IPS-20b (cell line): ENCODE measurements around the gene ASAP3.
"Not testable (repeated sequence)": the region's sequence is repeated elsewhere in the genome, so short reads cannot be mapped to it uniquely, and the experiment has no call there.

Experiments used
- H3K27ac ChIP-seq: one replicate; pipeline ENCODE4 v1.5.1; 2013; ENCODE audit warnings: low read length
- H3K27me3 ChIP-seq: 2 replicates; pipeline ENCODE4 v1.6.1; 2013; ENCODE audit warnings: mild to moderate bottlenecking, low read length, inconsistent platforms; ENCODE audit not compliant: insufficient read depth
- H3K36me3 ChIP-seq: 2 replicates; pipeline ENCODE4 v1.6.1; 2013; ENCODE audit warnings: low read depth, mild to moderate bottlenecking, inconsistent platforms, low read length, moderate library complexity; ENCODE audit not compliant: insufficient read depth
- H3K4me1 ChIP-seq: 2 replicates; pipeline ENCODE4 v1.6.1; 2013; ENCODE audit warnings: mild to moderate bottlenecking, control low read depth, inconsistent platforms, low read length, moderate library complexity; ENCODE audit not compliant: insufficient read depth
- H3K4me3 ChIP-seq: 2 replicates; pipeline ENCODE4 v1.5.1; 2013; ENCODE audit warnings: mild to moderate bottlenecking, low read length, inconsistent platforms
- H3K9ac ChIP-seq: 2 replicates; pipeline ENCODE4 v1.6.1; 2013; ENCODE audit warnings: low read depth, mild to moderate bottlenecking, inconsistent platforms, low read length, moderate library complexity
- H3K9me3 ChIP-seq: 2 replicates; pipeline ENCODE4 v1.6.1; 2013; ENCODE audit warnings: mild to moderate bottlenecking, low read depth, low read length, inconsistent platforms; ENCODE audit not compliant: insufficient read depth

ASAP3 gene

GRCh38 chr1:23506376-23507107 lies 22.6 kb upstream of the ASAP3 start:
- H3K9ac ChIP-seq: no peak overlapping the region
- H3K36me3 ChIP-seq: 0 out of 2 replicates have a peak, but pooled peaks cover 4% of the 10 kb centered on the region
- H3K4me3 ChIP-seq: no peak overlapping the region
- H3K27ac ChIP-seq: no peak overlapping the region
- no peaks in the 10 kb centered on the region for H3K4me1 ChIP-seq
- H3K9me3 ChIP-seq: no peaks in the 10 kb centered on the region
- no peaks in the 10 kb centered on the region for H3K27me3 ChIP-seq

DNA sequence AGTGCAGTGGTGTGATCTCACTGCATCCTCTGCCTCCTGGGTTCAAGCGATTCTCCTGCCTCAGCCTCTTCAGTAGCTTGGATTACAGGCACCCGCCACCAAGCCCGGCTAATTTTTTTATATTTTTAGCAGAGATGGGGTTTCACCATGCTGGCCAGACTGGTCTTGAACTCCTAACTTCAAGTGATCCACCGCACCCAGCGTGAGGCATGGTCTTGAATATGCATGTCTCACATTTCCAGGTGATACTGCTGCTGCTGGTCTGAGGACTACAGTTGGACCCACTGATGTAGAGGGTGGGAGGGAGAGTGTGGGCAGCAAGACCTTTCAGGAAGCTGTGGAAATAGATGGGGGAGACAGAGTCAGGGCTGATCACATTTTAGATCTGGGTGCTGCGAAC lies 21.9 kb upstream of the ASAP3 start:
- Histone ChIP-seq H3K9ac (no peak overlapping the region), H3K36me3 (0 out of 2 replicates have a peak, but pooled peaks cover under 1% of the 10 kb centered on the region), H3K27ac (no peak overlapping the region), H3K4me1 (no peaks in the 10 kb centered on the region), H3K4me3 (no peak overlapping the region), H3K27me3 (no peaks in the 10 kb centered on the region), H3K9me3 (no peaks in the 10 kb centered on the region)

DNA sequence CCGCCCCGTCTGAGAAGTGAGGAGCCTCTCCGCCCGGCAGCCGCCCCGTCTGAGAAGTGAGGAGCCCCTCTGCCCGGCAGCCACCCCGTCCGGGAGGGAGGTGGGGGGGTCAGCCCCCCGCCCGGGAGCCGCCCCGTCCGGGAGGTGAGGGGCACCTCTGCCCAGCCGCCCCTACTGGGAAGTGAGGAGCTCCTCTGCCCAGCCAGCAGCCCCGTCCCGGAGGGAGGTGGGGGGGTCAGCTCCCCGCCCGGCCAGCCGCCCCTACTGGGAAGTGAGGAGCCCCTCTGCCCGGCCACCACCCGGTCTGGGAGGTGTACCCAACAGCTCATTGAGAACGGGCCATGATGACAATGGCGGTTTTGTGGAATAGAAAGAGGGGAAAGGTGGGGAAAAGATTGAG lies 20.2 kb upstream of the ASAP3 start:
- H3K36me3 ChIP-seq, H3K4me1 ChIP-seq: not testable (repeated sequence)

GRCh38 chr1:23502951-23503350 lies 19.0 kb upstream of the ASAP3 start:
- no peak overlapping the region for H3K9ac ChIP-seq
- no peak overlapping the region for H3K27ac ChIP-seq
- H3K36me3 ChIP-seq: no peaks in the 10 kb centered on the region
- H3K27me3 ChIP-seq: no peaks in the 10 kb centered on the region
- no peaks in the 10 kb centered on the region for H3K9me3 ChIP-seq
- no peaks in the 10 kb centered on the region for H3K4me1 ChIP-seq
- H3K4me3 ChIP-seq: no peak overlapping the region

More for the DNA sequence above, 20.2 kb upstream of the ASAP3 start:
- not testable (repeated sequence) for H3K27ac ChIP-seq, H3K9me3 ChIP-seq, H3K27me3 ChIP-seq, H3K4me3 ChIP-seq, H3K9ac ChIP-seq

GRCh38 chr1:23500466-23500865 lies 16.5 kb upstream of the ASAP3 start:
- no peak overlapping the region for H3K4me3 ChIP-seq
- H3K36me3 ChIP-seq: no peaks in the 10 kb centered on the region
- no peaks in the 10 kb centered on the region for H3K9me3 ChIP-seq
- H3K4me1 ChIP-seq: no peaks in the 10 kb centered on the region
- no peak overlapping the region for H3K27ac ChIP-seq
- H3K27me3 ChIP-seq: no peaks in the 10 kb centered on the region
- H3K9ac ChIP-seq: no peak overlapping the region

GRCh38 chr1:23497777-23498439 lies 13.9 kb upstream of the ASAP3 start:
- Histone ChIP-seq H3K4me1 (no peaks in the 10 kb centered on the region), H3K4me3 (no peak overlapping the region), H3K36me3 (no peaks in the 10 kb centered on the region), H3K27me3 (no peaks in the 10 kb centered on the region), H3K9me3 (no peaks in the 10 kb centered on the region), H3K27ac (no peak overlapping the region), H3K9ac (no peak overlapping the region)

- H3K27ac ChIP-seq: no peak overlapping the region
- no peak overlapping the region for H3K9ac ChIP-seq
- no peaks in the 10 kb centered on the region for H3K9me3 ChIP-seq
- H3K36me3 ChIP-seq: no peaks in the 10 kb centered on the region
- H3K27me3 ChIP-seq: no peaks in the 10 kb centered on the region
- H3K4me3 ChIP-seq: no peak overlapping the region
- no peaks in the 10 kb centered on the region for H3K4me1 ChIP-seq
These were observed 12.7 kb upstream of the ASAP3 start for GRCh38 chr1:23496490-23497181.

DNA sequence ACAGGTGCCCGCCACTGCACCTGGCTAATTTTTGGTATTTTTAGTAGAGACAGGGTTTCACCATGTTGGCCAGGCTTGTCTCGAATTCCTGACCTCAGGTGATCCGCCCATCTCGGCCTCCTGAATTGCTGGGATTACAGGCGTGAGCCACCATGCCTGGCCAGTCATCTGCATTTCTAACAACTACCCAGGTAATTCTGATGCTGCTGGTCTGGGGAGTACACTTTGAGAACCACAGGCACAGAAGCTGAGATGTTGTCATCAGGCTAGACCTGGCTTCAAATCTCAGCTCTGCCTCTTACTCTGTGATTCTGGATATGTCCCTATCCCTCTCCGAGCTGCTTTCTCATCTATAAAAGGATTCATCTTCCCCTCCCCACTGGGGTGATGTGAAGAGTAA lies 10.9 kb upstream of the ASAP3 start:
- not testable (repeated sequence) for H3K9me3 ChIP-seq, H3K27ac ChIP-seq, H3K4me3 ChIP-seq, H3K9ac ChIP-seq, H3K27me3 ChIP-seq, H3K36me3 ChIP-seq, H3K4me1 ChIP-seq

DNA sequence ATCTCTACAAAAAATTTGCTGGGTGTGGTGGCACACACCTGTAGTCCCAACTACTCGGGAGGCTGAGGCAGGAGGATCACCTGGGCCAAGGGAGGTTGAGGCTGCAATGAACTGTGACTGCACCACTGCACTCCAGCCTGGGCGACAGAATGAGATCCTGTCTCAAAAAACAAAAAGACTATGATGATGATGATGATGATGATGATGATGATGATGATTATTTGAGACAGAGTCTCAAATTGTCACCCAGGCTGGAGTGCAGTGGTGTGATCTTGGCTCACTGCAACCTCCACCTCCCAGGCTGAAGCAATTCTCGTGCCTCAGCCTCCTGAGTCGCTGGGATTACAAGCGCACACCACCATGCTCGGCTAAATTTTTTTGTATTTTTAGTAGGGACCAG lies 8.8 kb upstream of the ASAP3 start:
- not testable (repeated sequence) for H3K36me3 ChIP-seq, H3K9ac ChIP-seq, H3K4me3 ChIP-seq, H3K9me3 ChIP-seq, H3K27me3 ChIP-seq, H3K4me1 ChIP-seq, H3K27ac ChIP-seq

- H3K9me3 ChIP-seq: no peaks in the 10 kb centered on the region
- H3K4me1 ChIP-seq: no peaks in the 10 kb centered on the region
- H3K4me3 ChIP-seq: no peak overlapping the region
- H3K27me3 ChIP-seq: no peaks in the 10 kb centered on the region
- no peak overlapping the region for H3K27ac ChIP-seq
- H3K9ac ChIP-seq: no peak overlapping the region
- H3K36me3 ChIP-seq: no peaks in the 10 kb centered on the region
These were observed 8.2 kb upstream of the ASAP3 start for GRCh38 chr1:23492132-23492720.

GRCh38 chr1:23489842-23490241 lies 5.9 kb upstream of the ASAP3 start:
- Histone ChIP-seq H3K36me3 (no peaks in the 10 kb centered on the region), H3K9ac (no peak overlapping the region), H3K9me3 (no peaks in the 10 kb centered on the region), H3K4me3 (no peak overlapping the region), H3K4me1 (peaks cover 5% of the 10 kb centered on the region; the same call in 1 of the 2 replicates), H3K27me3 (peaks cover 16% of the 10 kb centered on the region), H3K27ac (no peak overlapping the region)
